ENCODE results near the gene RTN4R.

The RTN4R gene

GRCh38 chr22:20256551-20257211 is 11.4 kb downstream of the RTN4R start:
- no peak for DNase-seq

- no peak for DNase-seq
Observed at GRCh38 chr22:20256027-20256426, 12.1 kb downstream of the RTN4R start.

GRCh38 chr22:20254975-20255946 is 12.9 kb downstream of the RTN4R start:
- DNase-seq, result no peak

GRCh38 chr22:20253161-20253560 is 15.0 kb downstream of the RTN4R start:
- no peak for DNase-seq

- no peak for DNase-seq
Observed at GRCh38 chr22:20251981-20252380, 16.1 kb downstream of the RTN4R start.

GRCh38 chr22:20251491-20251890 is 16.6 kb downstream of the RTN4R start:
- no peak for DNase-seq

GRCh38 chr22:20249797-20250354 is 18.2 kb downstream of the RTN4R start:
- no peak for DNase-seq

- no peak for DNase-seq
Observed at GRCh38 chr22:20248461-20248978, 19.6 kb downstream of the RTN4R start.

GRCh38 chr22:20247608-20248171 is 20.4 kb downstream of the RTN4R start:
- no peak for DNase-seq

GRCh38 chr22:20247010-20247505 is 21.1 kb downstream of the RTN4R start:
- DNase-seq, result no peak

- no peak for DNase-seq
Observed at GRCh38 chr22:20246368-20247009, 21.6 kb downstream of the RTN4R start.

GRCh38 chr22:20245577-20246367 is 22.3 kb downstream of the RTN4R start:
- no peak for DNase-seq

- DNase-seq, result no peak
Observed at GRCh38 chr22:20244691-20245576, 23.2 kb downstream of the RTN4R start.

GRCh38 chr22:20244250-20244648 is 23.9 kb downstream of the RTN4R start:
- DNase-seq, result no peak

GRCh38 chr22:20243537-20244249 is 24.4 kb downstream of the RTN4R start:
- DNase-seq, result peak in 1 of 2 donors; percentile 7

GRCh38 chr22:20243176-20243536 is 25.0 kb downstream of the RTN4R start:
- DNase-seq, result no peak

GRCh38 chr22:20242393-20243175 is 25.5 kb downstream of the RTN4R start:
- no peak for DNase-seq

GRCh38 chr22:20241579-20242392 is 26.3 kb downstream of the RTN4R start:
- no peak for DNase-seq
